ENCODE results near the gene GAS7. TPM values are rescaled to one million over a fixed set of nuclear protein-coding genes. Genes with fewer than 3 reads are reported as not detected.

Gene GAS7
- total and polyA plus RNA-seq, 10 of the 15 experiments (the other 5 are each of a cell fraction or from before 2014, with no cell fraction given) = 2.3 to 53.4 (median 24.0) TPM

- H3K4me3 ChIP-seq = no peak overlapping the region
- WGBS (ENCODE audit: insufficient coverage, insufficient replicate concordance, low lambda C conversion rate, missing lambda C conversion rate) = 59% methylated on average over 8 of the region's 8 CpGs
- H4K20me1 ChIP-seq (ENCODE audit: control insufficient read depth, insufficient read depth) = no peaks in the 10 kb centered on the region
- H3K27me3 ChIP-seq (replicated peaks in 1 of 2; ENCODE audit: control insufficient read depth in 2 of 2, insufficient read depth in 2 of 2, low read length in 1 of 2) = no peaks in the 10 kb centered on the region
- no peak overlapping the region for H2AFZ ChIP-seq (ENCODE audit: control insufficient read depth, low read depth, low read length)
- ChIA-PET CTCF (interaction anchor here (1.1 kb wide), 1 partner anchor 284 kb away, joined by 3 read pairs; no protein-coding TSS in a partner anchor), POLR2A (no interaction called here), SMC1A (ENCODE audit: uncharacterized antibody, unreplicated experiment) (no interaction called here), RAD21 (ENCODE audit: unreplicated experiment) (no interaction called here)
- BruUV-seq (replicated peaks) = no TSS peak
- intact Hi-C loops (cut with micrococcal nuclease; ENCODE audit: unreplicated experiment) = no loop called here
- no peak overlapping the region for H3K4me2 ChIP-seq (ENCODE audit: control insufficient read depth, insufficient read depth)
- H3K9me3 ChIP-seq (replicated peaks; ENCODE audit: control insufficient read depth, insufficient read depth, low read length) = no peaks in the 10 kb centered on the region; the same call in 2 of the 3 replicates
- H3K36me3 ChIP-seq (ENCODE audit: control insufficient read depth in 2 of 2, insufficient read depth in 2 of 2, low read length in 1 of 2) = no peaks in the 10 kb centered on the region
- TF ChIP-seq USF1 (IDR thresholded peaks at IDR 0.05; ENCODE audit: borderline replicate concordance, extremely low read length, insufficient read depth, low read depth, low read length) (no peak), SMAD1 (IDR thresholded peaks at IDR 0.05; ENCODE audit: low read depth, partially characterized antibody) (no peak), ZZZ3 (IDR thresholded peaks at IDR 0.05; ENCODE audit: control insufficient read depth, insufficient read length, low read depth) (no peak), MTA2 (IDR thresholded peaks at IDR 0.05; ENCODE audit: low read depth) (no peak)
- H3K9ac ChIP-seq (ENCODE audit: control insufficient read depth, insufficient read depth, low read length) = no peak overlapping the region
- H3K27ac ChIP-seq (ENCODE audit: control insufficient read depth, insufficient read depth) = no peak overlapping the region
- no peaks in the 10 kb centered on the region for H3K79me2 ChIP-seq (ENCODE audit: control insufficient read depth, insufficient read depth, low read length)
- DNase-seq (ENCODE audit: low read depth, low spot score) = no peak
- H3K4me1 ChIP-seq (ENCODE audit: control insufficient read depth, insufficient read depth, low read length) = no peaks in the 10 kb centered on the region
- FAIRE-seq = no peak
- no peak for ATAC-seq
- in situ Hi-C loops (cut with MboI) = no loop called here
Observed at GRCh38 chr17:10211666-10212065, 13.3 kb upstream of the GAS7 start.

GRCh38 chr17:10210151-10210574 is 11.8 kb upstream of the GAS7 start:
- H3K27ac ChIP-seq (ENCODE audit: control insufficient read depth, insufficient read depth) = no peak overlapping the region
- BruUV-seq (replicated peaks) = no TSS peak
- no peaks in the 10 kb centered on the region for H3K79me2 ChIP-seq (ENCODE audit: control insufficient read depth, insufficient read depth, low read length)
- in situ Hi-C loops (cut with MboI) = no loop called here
- CTCF ChIA-PET = no interaction called here
- no peaks in the 10 kb centered on the region for H3K4me1 ChIP-seq (ENCODE audit: control insufficient read depth, insufficient read depth, low read length)
- H2AFZ ChIP-seq (ENCODE audit: control insufficient read depth, low read depth, low read length) = no peak overlapping the region
- H3K9ac ChIP-seq (ENCODE audit: control insufficient read depth, insufficient read depth, low read length) = no peak overlapping the region
- no peaks in the 10 kb centered on the region for H3K27me3 ChIP-seq (replicated peaks in 1 of 2; ENCODE audit: control insufficient read depth in 2 of 2, insufficient read depth in 2 of 2, low read length in 1 of 2)
- H3K9me3 ChIP-seq (replicated peaks; ENCODE audit: control insufficient read depth, insufficient read depth, low read length) = peaks cover 10% of the 10 kb centered on the region
- no peaks in the 10 kb centered on the region for H4K20me1 ChIP-seq (ENCODE audit: control insufficient read depth, insufficient read depth)
- RAD21 ChIA-PET (ENCODE audit: unreplicated experiment) = no interaction called here
- intact Hi-C loops (cut with micrococcal nuclease; ENCODE audit: unreplicated experiment) = no loop called here
- no peak overlapping the region for H3K4me3 ChIP-seq
- SMC1A ChIA-PET (ENCODE audit: uncharacterized antibody, unreplicated experiment) = no interaction called here
- ATAC-seq (no peak), DNase-seq (ENCODE audit: low read depth, low spot score) (no peak), FAIRE-seq (no peak)
- no peak overlapping the region for H3K4me2 ChIP-seq (ENCODE audit: control insufficient read depth, insufficient read depth)
- POLR2A ChIA-PET = no interaction called here
- 27% methylated on average over 6 of the region's 6 CpGs for WGBS (ENCODE audit: insufficient coverage, insufficient replicate concordance, low lambda C conversion rate, missing lambda C conversion rate)
- H3K36me3 ChIP-seq (ENCODE audit: control insufficient read depth in 2 of 2, insufficient read depth in 2 of 2, low read length in 1 of 2) = no peaks in the 10 kb centered on the region; a peak in 1 of 4 replicates
- TF ChIP-seq SREBF2 (IDR thresholded peaks at IDR 0.05; ENCODE audit: low read length) (no peak), SIX5 (IDR thresholded peaks at IDR 0.05; ENCODE audit: low read depth, low read length, severe bottlenecking) (no peak), SPI1 (IDR thresholded peaks at IDR 0.05; ENCODE audit: borderline replicate concordance, insufficient read depth, low read depth, low read length) (no peak), ETV6 (conservative IDR thresholded peaks at IDR 0.05 in 1 of 2, IDR thresholded peaks at IDR 0.05 in 1 of 2; ENCODE audit: borderline replicate concordance in 1 of 2, low read depth in 1 of 2) (no peak), PAX8 (IDR thresholded peaks at IDR 0.05) (no peak), ELK1 (IDR thresholded peaks at IDR 0.05; ENCODE audit: low read depth, low read length) (no peak), MEF2A (IDR thresholded peaks at IDR 0.05; ENCODE audit: insufficient read depth, low read depth, low read length) (no peak), FOXM1 (IDR thresholded peaks at IDR 0.05; ENCODE audit: low read depth, low read length) (no peak), BACH1 (IDR thresholded peaks at IDR 0.05; ENCODE audit: borderline replicate concordance) (no peak), SKIL (IDR thresholded peaks at IDR 0.05; ENCODE audit: low read depth, poor library complexity, severe bottlenecking) (no peak), YBX1 (IDR thresholded peaks at IDR 0.05) (no peak)
